ENCODE results near the gene TENT5C. TPM values are rescaled to one million over a fixed set of nuclear protein-coding genes. Genes with fewer than 3 reads are reported as not detected.

Gene TENT5C
- total RNA-seq, 1 experiment from 2014 or later, result 19.8 TPM

DNA sequence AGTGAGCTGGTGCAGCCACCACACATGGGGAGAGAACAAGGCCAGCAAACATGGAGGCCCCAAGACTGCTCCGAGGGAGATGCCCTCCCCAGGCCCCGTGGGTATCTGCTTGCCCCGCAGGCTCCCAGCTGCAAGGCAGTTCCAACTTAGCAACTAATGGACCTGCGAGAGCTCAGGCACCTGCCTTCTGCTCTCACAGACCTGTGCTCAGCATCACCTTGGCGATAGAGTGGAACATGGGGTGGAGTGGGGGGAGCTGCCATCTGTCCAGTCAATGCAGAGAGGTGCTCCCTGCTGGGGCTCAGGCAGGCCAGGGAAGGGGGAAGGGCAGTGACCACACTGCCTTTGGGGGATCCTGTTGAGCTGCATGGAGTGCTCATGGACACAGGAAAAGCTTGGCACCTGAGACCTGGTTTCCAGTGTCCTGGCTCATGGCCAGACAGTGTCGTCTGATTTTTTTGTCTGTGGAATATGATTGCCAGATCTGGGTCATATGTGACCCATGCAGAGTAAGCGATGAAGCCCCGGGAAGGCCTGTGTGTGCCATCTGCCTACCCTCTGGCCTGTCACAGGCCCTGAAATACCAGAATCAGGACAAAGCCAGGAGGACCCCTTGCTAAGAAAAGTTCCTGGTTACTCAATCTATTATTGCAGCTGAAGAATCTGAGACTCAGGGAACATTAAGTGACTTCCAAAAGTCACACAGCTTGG lies 39.9 kb upstream of the TENT5C start:
- H3K4me3 Mint-ChIP-seq (ENCODE audit: unreplicated experiment), result no peak overlapping the region
- no peaks in the 10 kb centered on the region for H3K27me3 Mint-ChIP-seq (ENCODE audit: insufficient read depth, unreplicated experiment)
- Histone ChIP-seq H3K4me1 (peaks cover 8% of the 10 kb centered on the region), H3K4me3 (ENCODE audit: low read depth, low read length) (no peak overlapping the region), H3K27me3 (replicated peaks; ENCODE audit: control insufficient read depth, insufficient read depth, low read length) (no peaks in the 10 kb centered on the region), H3K36me3 (ENCODE audit: control insufficient read depth, insufficient read depth, low read length) (no peaks in the 10 kb centered on the region), H3K9me3 (no peaks in the 10 kb centered on the region)
- no peak overlapping the region for H3K27ac Mint-ChIP-seq (ENCODE audit: unreplicated experiment)
- CTCF ChIA-PET, result no interaction called here
- no peak for DNase-seq
- no peak for TF ChIP-seq CTCF (IDR thresholded peaks at IDR 0.05; ENCODE audit: insufficient read depth in 1 of 2, low read depth in 1 of 2, low read length in 1 of 2, severe bottlenecking in 1 of 2, unreplicated experiment in 1 of 2)
- no TSS peak for BruUV-seq (replicated peaks)
- H3K4me1 Mint-ChIP-seq (ENCODE audit: low read depth, unreplicated experiment), result peaks cover 16% of the 10 kb centered on the region
- POLR2A ChIA-PET, result no interaction called here
- no peaks in the 10 kb centered on the region for H3K9me3 Mint-ChIP-seq (ENCODE audit: unreplicated experiment)
- H3K36me3 Mint-ChIP-seq (ENCODE audit: insufficient read depth, unreplicated experiment), result no peaks in the 10 kb centered on the region
- intact Hi-C loops (cut with micrococcal nuclease; ENCODE audit: unreplicated experiment), result no loop called here

DNA sequence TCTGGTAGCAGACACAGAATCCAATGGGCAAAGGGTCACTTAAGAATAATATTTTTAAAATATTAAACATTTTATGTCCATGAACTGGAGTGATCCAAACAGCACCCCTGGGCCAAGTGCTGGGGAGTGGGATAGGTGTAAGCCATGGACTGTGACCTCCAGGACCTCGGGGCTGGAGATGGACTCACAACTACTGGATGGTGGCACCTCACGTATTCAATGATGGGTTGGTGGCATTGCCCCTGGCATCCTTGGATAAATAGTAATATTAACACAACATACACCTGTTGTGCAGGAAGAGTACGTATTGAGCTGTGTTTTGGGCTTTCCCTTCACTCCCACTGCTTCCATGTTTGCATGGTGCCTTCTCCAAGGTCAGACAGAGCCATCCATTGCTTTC lies 39.3 kb upstream of the TENT5C start:
- H3K4me3 Mint-ChIP-seq (ENCODE audit: unreplicated experiment), result no peak overlapping the region
- TF ChIP-seq CTCF (IDR thresholded peaks at IDR 0.05; ENCODE audit: insufficient read depth in 1 of 2, low read depth in 1 of 2, low read length in 1 of 2, severe bottlenecking in 1 of 2, unreplicated experiment in 1 of 2), result no peak
- H3K9me3 Mint-ChIP-seq (ENCODE audit: unreplicated experiment), result no peaks in the 10 kb centered on the region
- no peaks in the 10 kb centered on the region for H3K36me3 ChIP-seq (ENCODE audit: control insufficient read depth, insufficient read depth, low read length)
- no peaks in the 10 kb centered on the region for H3K36me3 Mint-ChIP-seq (ENCODE audit: insufficient read depth, unreplicated experiment)
- no peaks in the 10 kb centered on the region for H3K27me3 Mint-ChIP-seq (ENCODE audit: insufficient read depth, unreplicated experiment)
- no peak overlapping the region for H3K27ac Mint-ChIP-seq (ENCODE audit: unreplicated experiment)
- no peak overlapping the region for H3K4me3 ChIP-seq (ENCODE audit: low read depth, low read length)
- no peaks in the 10 kb centered on the region for H3K27me3 ChIP-seq (replicated peaks; ENCODE audit: control insufficient read depth, insufficient read depth, low read length)
- ChIA-PET POLR2A (no interaction called here), CTCF (no interaction called here)
- intact Hi-C loops (cut with micrococcal nuclease; ENCODE audit: unreplicated experiment), result no loop called here
- no TSS peak for BruUV-seq (replicated peaks)
- DNase-seq, result no peak
- no peaks in the 10 kb centered on the region for H3K9me3 ChIP-seq
- peaks cover 19% of the 10 kb centered on the region for H3K4me1 Mint-ChIP-seq (ENCODE audit: low read depth, unreplicated experiment)
- peaks cover 13% of the 10 kb centered on the region for H3K4me1 ChIP-seq

GRCh38 chr1:117567435-117567834 lies 38.4 kb upstream of the TENT5C start:
- peaks cover 16% of the 10 kb centered on the region for H3K4me1 Mint-ChIP-seq (ENCODE audit: low read depth, unreplicated experiment)
- no TSS peak for BruUV-seq (replicated peaks)
- H3K4me3 Mint-ChIP-seq (ENCODE audit: unreplicated experiment), result no peak overlapping the region
- Histone ChIP-seq H3K27me3 (replicated peaks; ENCODE audit: control insufficient read depth, insufficient read depth, low read length) (no peaks in the 10 kb centered on the region), H3K4me3 (ENCODE audit: low read depth, low read length) (no peak overlapping the region), H3K36me3 (ENCODE audit: control insufficient read depth, insufficient read depth, low read length) (no peaks in the 10 kb centered on the region), H3K4me1 (peaks cover 14% of the 10 kb centered on the region), H3K9me3 (no peaks in the 10 kb centered on the region)
- no peaks in the 10 kb centered on the region for H3K27me3 Mint-ChIP-seq (ENCODE audit: insufficient read depth, unreplicated experiment)
- H3K36me3 Mint-ChIP-seq (ENCODE audit: insufficient read depth, unreplicated experiment), result no peaks in the 10 kb centered on the region
- CTCF ChIA-PET, result no interaction called here
- no peak for TF ChIP-seq CTCF (IDR thresholded peaks at IDR 0.05; ENCODE audit: insufficient read depth in 1 of 2, low read depth in 1 of 2, low read length in 1 of 2, severe bottlenecking in 1 of 2, unreplicated experiment in 1 of 2)
- no peak overlapping the region for H3K27ac Mint-ChIP-seq (ENCODE audit: unreplicated experiment)
- no peaks in the 10 kb centered on the region for H3K9me3 Mint-ChIP-seq (ENCODE audit: unreplicated experiment)
- POLR2A ChIA-PET, result no interaction called here
- intact Hi-C loops (cut with micrococcal nuclease; ENCODE audit: unreplicated experiment), result no loop called here
- DNase-seq, result no peak

All from Caco-2 (cell line).